Thymus (tissue), 11 donors: Measurements from ENCODE around the gene NEDD4L. TPM values are rescaled to one million over a fixed set of nuclear protein-coding genes. Genes with fewer than 3 reads are reported as not detected.

Source experiments
- DNase-seq, 9 donors: peaks; one replicate each; pipeline ENCODE4 v3.0.0-alpha.2; 2013; ENCODE audit warnings: low spot score in 9 of 9, low read depth in 6 of 9, missing footprints in 1 of 9
- H3K27ac ChIP-seq, 2 donors: one replicate each; pipeline ENCODE4 v1.5.1; 2013; ENCODE audit warnings: control low read depth in 1 of 2, low read depth in 1 of 2, low read length in 1 of 2, mild to moderate bottlenecking in 1 of 2, moderate library complexity in 1 of 2
- H3K27me3 ChIP-seq, 2 donors: one replicate each; pipeline ENCODE4 v1.5.1; 2013; ENCODE audit warnings: low read length in 1 of 2; ENCODE audit not compliant: control insufficient read depth in 2 of 2, insufficient read depth in 1 of 2
- H3K36me3 ChIP-seq, 2 donors: one replicate each; pipeline ENCODE4 v1.5.1; 2013; ENCODE audit warnings: low read length in 1 of 2, mild to moderate bottlenecking in 1 of 2, moderate library complexity in 1 of 2; ENCODE audit not compliant: control insufficient read depth in 2 of 2, insufficient read depth in 2 of 2
- H3K4me1 ChIP-seq, 2 donors: one replicate each; pipeline ENCODE4 v1.5.1; 2013; ENCODE audit warnings: low read length in 2 of 2; ENCODE audit not compliant: control insufficient read depth in 2 of 2, insufficient read depth in 2 of 2
- H3K4me3 ChIP-seq, 2 donors: one replicate each; pipeline ENCODE4 v1.5.1; 2013; ENCODE audit warnings: low read length in 2 of 2, control low read depth in 1 of 2, mild to moderate bottlenecking in 1 of 2
- H3K9me3 ChIP-seq, 2 donors: one replicate each; pipeline ENCODE4 v1.5.1; 2013; ENCODE audit warnings: low read length in 1 of 2, mild to moderate bottlenecking in 1 of 2; ENCODE audit not compliant: control insufficient read depth in 2 of 2, insufficient read depth in 1 of 2
- WGBS: extraction: QIAGEN DNeasy Blood & Tissue Kit; methylation state at CpG from one replicate; pipeline ENCODE4 v1.1.7; 2013; 5-methylcytosine and 5-hydroxymethylcytosine counted together
- polyA plus RNA-seq: library from polyadenylated mRNA; stranded (reverse); fragments of 200-250 nt; gene quantifications from one replicate; pipeline ENCODE4 v1.2.3, GENCODE V29; 2013
- total RNA-seq: library from RNA; stranded (reverse); fragments of 120-200 nt; gene quantifications from one replicate; pipeline ENCODE4 v1.2.4, GENCODE V29; 2013
- donor health status: healthy.

The NEDD4L gene
- total and polyA plus RNA-seq, 2 donors: 6.5 to 11.8 TPM

GRCh38 chr18:58093311-58093803, 49.3 kb downstream of the NEDD4L start:
- Histone ChIP-seq H3K36me3 (no peaks in the 10 kb centered on the region), H3K27me3 (no peaks in the 10 kb centered on the region), H3K27ac (no peak overlapping the region), H3K4me3 (no peak overlapping the region), H3K9me3 (no peaks in the 10 kb centered on the region), H3K4me1 (no peaks in the 10 kb centered on the region)
- 83% methylated on average over 7 of the region's 7 CpGs for WGBS
- DNase-seq: no peak

- Histone ChIP-seq H3K27me3 (no peaks in the 10 kb centered on the region), H3K27ac (no peak overlapping the region), H3K4me1 (no peaks in the 10 kb centered on the region), H3K4me3 (no peak overlapping the region), H3K36me3 (no peaks in the 10 kb centered on the region), H3K9me3 (no peaks in the 10 kb centered on the region)
- WGBS: 82% methylated on average over 8 of the region's 8 CpGs
- no peak for DNase-seq
Observed at GRCh38 chr18:58095222-58095621, 51.2 kb downstream of the NEDD4L start.

- Histone ChIP-seq H3K4me3 (no peak overlapping the region), H3K27me3 (no peaks in the 10 kb centered on the region), H3K36me3 (no peaks in the 10 kb centered on the region), H3K9me3 (no peaks in the 10 kb centered on the region), H3K4me1 (no peaks in the 10 kb centered on the region), H3K27ac (no peak overlapping the region)
- WGBS: 50% methylated on average over 2 of the region's 2 CpGs
- no peak for DNase-seq
Observed at GRCh38 chr18:58095655-58096054, 51.6 kb downstream of the NEDD4L start.

GRCh38 chr18:58096658-58097057, 52.6 kb downstream of the NEDD4L start:
- H3K9me3 ChIP-seq: no peaks in the 10 kb centered on the region
- no peaks in the 10 kb centered on the region for H3K4me1 ChIP-seq
- no peaks in the 10 kb centered on the region for H3K36me3 ChIP-seq
- no peak overlapping the region for H3K4me3 ChIP-seq
- WGBS: 87% methylated on average over 1 of the region's 1 CpG
- H3K27me3 ChIP-seq: no peaks in the 10 kb centered on the region
- no peak for DNase-seq
- H3K27ac ChIP-seq: no peak overlapping the region

GRCh38 chr18:58097121-58097906, 53.3 kb downstream of the NEDD4L start:
- DNase-seq: no peak
- 70% methylated on average over 8 of the region's 8 CpGs for WGBS
- no peak overlapping the region for H3K4me3 ChIP-seq

GRCh38 chr18:58097907-58098166, 53.8 kb downstream of the NEDD4L start:
- 98% methylated on average over 5 of the region's 5 CpGs for WGBS
- Histone ChIP-seq H3K4me1 (no peaks in the 10 kb centered on the region), H3K27ac (no peak overlapping the region), H3K36me3 (no peaks in the 10 kb centered on the region), H3K4me3 (no peak overlapping the region), H3K9me3 (no peaks in the 10 kb centered on the region), H3K27me3 (no peaks in the 10 kb centered on the region)
- no peak for DNase-seq

More at GRCh38 chr18:58097121-58097906, 53.3 kb downstream of the NEDD4L start:
- H3K27me3 ChIP-seq: no peaks in the 10 kb centered on the region
- H3K36me3 ChIP-seq: no peaks in the 10 kb centered on the region
- H3K4me1 ChIP-seq: no peaks in the 10 kb centered on the region
- no peak overlapping the region for H3K27ac ChIP-seq
- no peaks in the 10 kb centered on the region for H3K9me3 ChIP-seq

- Histone ChIP-seq H3K27me3 (no peaks in the 10 kb centered on the region), H3K4me3 (no peak overlapping the region), H3K9me3 (no peaks in the 10 kb centered on the region), H3K36me3 (no peaks in the 10 kb centered on the region), H3K4me1 (no peaks in the 10 kb centered on the region), H3K27ac (no peak overlapping the region)
- DNase-seq: no peak
- WGBS: 95% methylated on average over 3 of the region's 3 CpGs
Observed at GRCh38 chr18:58098706-58099105, 54.7 kb downstream of the NEDD4L start.

- no peak overlapping the region for H3K27ac ChIP-seq
- DNase-seq: no peak
- H3K4me3 ChIP-seq: no peak overlapping the region
- no peaks in the 10 kb centered on the region for H3K27me3 ChIP-seq
- no peaks in the 10 kb centered on the region for H3K9me3 ChIP-seq
- H3K4me1 ChIP-seq: no peaks in the 10 kb centered on the region
- 59% methylated on average over 3 of the region's 3 CpGs for WGBS
- H3K36me3 ChIP-seq: no peaks in the 10 kb centered on the region
Observed at GRCh38 chr18:58100154-58100553, 56.1 kb downstream of the NEDD4L start.

- no peaks in the 10 kb centered on the region for H3K36me3 ChIP-seq
- H3K27me3 ChIP-seq: peaks cover 0 to 2% of the 10 kb centered on the region in 2 donors
- H3K4me3 ChIP-seq: no peak overlapping the region
- no peak for DNase-seq
- H3K27ac ChIP-seq: no peak overlapping the region
- WGBS: 97% methylated on average over 10 of the region's 10 CpGs
- no peaks in the 10 kb centered on the region for H3K4me1 ChIP-seq
- H3K9me3 ChIP-seq: no peaks in the 10 kb centered on the region
Observed at GRCh38 chr18:58101291-58101794, 57.3 kb downstream of the NEDD4L start.
